ENCODE measurements around the gene FERMT2. TPM values are rescaled to one million over a fixed set of nuclear protein-coding genes. Genes with fewer than 3 reads are reported as not detected.

Gene FERMT2
- total and polyA plus RNA-seq, 9 of the 15 experiments (the other 6 are each of a cell fraction or from before 2014, with no cell fraction given): 0.10 to 1.3 (median 0.40) TPM

GRCh38 chr14:52954346-52955214 is 3.7 kb upstream of the FERMT2 start (continued):
- TF ChIP-seq RREB1 (CRISPR knock-in tag; IDR thresholded peaks at IDR 0.05) (no peak), NKRF (IDR thresholded peaks at IDR 0.05; ENCODE audit: borderline replicate concordance) (no peak), ZNF445 (CRISPR knock-in tag; IDR thresholded peaks at IDR 0.05; ENCODE audit: low read depth) (no peak), UBTF (IDR thresholded peaks at IDR 0.05; ENCODE audit: borderline replicate concordance in 1 of 2, low read depth in 2 of 2, low read length in 2 of 2) (no peak), TAL1 (IDR thresholded peaks at IDR 0.05) (no peak), ZNF507 (tag; conservative IDR thresholded peaks at IDR 0.05) (no peak), CEBPG (CRISPR knock-in tag; IDR thresholded peaks at IDR 0.05) (no peak), CEBPG (tag; conservative IDR thresholded peaks at IDR 0.05 in 1 of 2, IDR thresholded peaks at IDR 0.05 in 1 of 2) (peak; percentile 69 to 73), SRF (CRISPR knock-in tag; IDR thresholded peaks at IDR 0.05) (peak in 1 of 2 experiments; percentile 81; a peak in 1 of 4 replicates), ZNF584 (CRISPR knock-in tag; IDR thresholded peaks at IDR 0.05; ENCODE audit: low read depth) (no peak), ELK3 (CRISPR knock-in tag; IDR thresholded peaks at IDR 0.05) (no peak), NR4A1 (CRISPR knock-in tag; IDR thresholded peaks at IDR 0.05) (no peak), NR4A1 (tag; IDR thresholded peaks at IDR 0.05) (no peak), SRSF7 (optimal IDR thresholded peaks at IDR 0.05; ENCODE audit: low read depth, low read length) (no peak), HNRNPL (IDR thresholded peaks at IDR 0.05; ENCODE audit: low read depth, low read length) (no peak)

All from K562 (cell line).